Upper lobe of left lung (tissue), 6 donors: ENCODE results near the gene ACTMAP. TPM values are rescaled to one million over a fixed set of nuclear protein-coding genes. Genes with fewer than 3 reads are reported as not detected.

Source experiments
- ATAC-seq, 2 donors: fragments of 200-7000 bp; cut with Tn5 transposase; one replicate each; pipeline ENCODE4 v1.9.1; 2022; ENCODE audit warnings: mild to moderate bottlenecking in 2 of 2, moderate library complexity in 2 of 2; ENCODE audit not compliant: low FRiP score in 2 of 2
- DNase-seq, 2 donors: peaks; one replicate each; pipeline ENCODE4 v3.0.0-alpha.2; 2019 to 2020
- H3K27ac ChIP-seq, 4 donors: fragments of 200-600 bp; sonication (generic); one replicate each; pipeline ENCODE4 v1.5.1; 2016 to 2019
- H3K27me3 ChIP-seq, 4 donors: fragments of 200-600 bp; sonication (generic); one replicate each; pipeline ENCODE4 v1.5.1; 2017 to 2019
- H3K36me3 ChIP-seq, 4 donors: fragments of 200-600 bp; sonication (generic); one replicate each; pipeline ENCODE4 v1.5.1; 2016 to 2019
- H3K4me1 ChIP-seq, 4 donors: fragments of 200-600 bp; sonication (generic); one replicate each; pipeline ENCODE4 v1.5.1; 2018 to 2019
- H3K4me3 ChIP-seq, 4 donors: fragments of 200-600 bp; sonication (generic); one replicate each; pipeline ENCODE4 v1.5.1; 2017 to 2019; ENCODE audit warnings: mild to moderate bottlenecking in 2 of 4, moderate library complexity in 1 of 4
- H3K9me3 ChIP-seq, 4 donors: fragments of 200-600 bp; sonication (generic); one replicate each; pipeline ENCODE4 v1.5.1; 2018 to 2019
- EP300 ChIP-seq, 4 donors: sonication (generic); formaldehyde crosslinking; IDR thresholded peaks; one replicate each; pipeline ENCODE4 v1.5.1; 2017; ENCODE audit warnings: antibody characterized with exemption in 4 of 4, control low read depth in 2 of 4
- POLR2A ChIP-seq, 4 donors: fragments of 450-650 bp; IDR thresholded peaks; one replicate each; pipeline ENCODE4 v1.5.1; 2016 to 2017; ENCODE audit warnings: antibody characterized with exemption in 4 of 4, mild to moderate bottlenecking in 2 of 4
- POLR2AphosphoS5 ChIP-seq, 2 donors: sonication (generic); formaldehyde crosslinking; IDR thresholded peaks; one replicate each; pipeline ENCODE4 v1.5.1; 2017; ENCODE audit warnings: antibody characterized with exemption in 2 of 2
- WGBS, 2 donors: methylation state at CpG; one replicate each; pipeline ENCODE4 v1.1.5; 2017 to 2018; 5-methylcytosine and 5-hydroxymethylcytosine counted together
- total RNA-seq, 6 donors: library from RNA; depleted of rRNA in 4 of 6; stranded (reverse); fragments of >200 nt in 4 of 6; gene quantifications; one replicate each; pipeline versions ENCODE4 v1.1.0 to v1.2.1, GENCODE V29; 2016 to 2021
- TF ChIP-seq, protein P1 (sequence below), 6 experiments: fragments of 450-650 bp in 4 of 6; fragments of 200-600 bp in 2 of 6; sonication (generic) in 2 of 6; IDR thresholded peaks; one replicate each; pipeline ENCODE4 v1.5.1; 2016 to 2019; ENCODE audit warnings: antibody characterized with exemption in 6 of 6
- donor health status: DM: no; HTN: no; CAD: no; lungs with moderate emphysema.
- donor health status: DM: no; HTN: yes; CAD: no; lungs with severe emphysema.

ACTMAP gene
- total RNA-seq, 6 donors from 2014 or later = 16.0 to 28.4 (median 21.5) TPM

DNA sequence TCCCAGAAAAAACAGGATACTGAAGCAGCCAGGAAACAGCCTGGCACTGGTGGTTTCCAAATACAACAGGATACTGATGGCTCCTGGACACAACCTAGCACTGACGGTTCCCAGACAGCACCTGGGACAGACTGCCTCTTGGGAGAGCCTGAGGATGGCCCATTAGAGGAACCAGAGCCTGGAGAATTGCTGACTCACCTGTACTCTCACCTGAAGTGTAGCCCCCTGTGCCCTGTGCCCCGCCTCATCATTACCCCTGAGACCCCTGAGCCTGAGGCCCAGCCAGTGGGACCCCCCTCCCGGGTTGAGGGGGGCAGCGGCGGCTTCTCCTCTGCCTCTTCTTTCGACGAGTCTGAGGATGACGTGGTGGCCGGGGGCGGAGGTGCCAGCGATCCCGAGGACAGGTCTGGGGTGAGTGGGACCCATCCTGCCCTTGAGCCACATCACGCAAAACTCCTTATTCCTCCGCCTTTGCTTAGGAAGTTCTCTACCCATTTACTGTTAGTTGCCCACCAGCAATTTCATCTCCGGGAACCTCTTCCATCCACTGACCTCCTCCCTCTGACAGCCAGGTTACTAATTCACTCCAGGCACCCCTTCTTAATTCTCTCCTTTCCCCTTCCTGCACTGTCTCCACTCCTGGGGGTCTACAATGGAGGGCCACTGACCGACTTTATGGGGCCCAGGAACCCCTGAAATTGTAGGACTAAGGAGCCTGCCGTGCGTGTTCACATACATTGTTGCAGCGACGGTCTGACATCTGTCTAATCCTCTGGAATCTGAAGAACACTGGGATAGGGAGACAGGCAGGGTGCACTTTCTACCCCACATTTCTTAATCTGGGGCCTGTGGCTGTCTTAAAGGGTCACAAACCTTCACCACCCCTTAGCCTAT is 32.1 kb downstream of the ACTMAP start:
- Histone ChIP-seq H3K4me1 (peaks cover 50 to 83% (median 59%) of the 10 kb centered on the region in 4 donors), H3K4me3 (peak overlapping the region; percentile 75 to 90 (median 76)), H3K27me3 (no peaks in the 10 kb centered on the region), H3K36me3 (peaks cover 0 to 14% (median 0%) of the 10 kb centered on the region in 4 donors), H3K9me3 (no peaks in the 10 kb centered on the region), H3K27ac (peak overlapping the region; percentile 98 to 99 (median 98))
- TF ChIP-seq, protein P1, sequence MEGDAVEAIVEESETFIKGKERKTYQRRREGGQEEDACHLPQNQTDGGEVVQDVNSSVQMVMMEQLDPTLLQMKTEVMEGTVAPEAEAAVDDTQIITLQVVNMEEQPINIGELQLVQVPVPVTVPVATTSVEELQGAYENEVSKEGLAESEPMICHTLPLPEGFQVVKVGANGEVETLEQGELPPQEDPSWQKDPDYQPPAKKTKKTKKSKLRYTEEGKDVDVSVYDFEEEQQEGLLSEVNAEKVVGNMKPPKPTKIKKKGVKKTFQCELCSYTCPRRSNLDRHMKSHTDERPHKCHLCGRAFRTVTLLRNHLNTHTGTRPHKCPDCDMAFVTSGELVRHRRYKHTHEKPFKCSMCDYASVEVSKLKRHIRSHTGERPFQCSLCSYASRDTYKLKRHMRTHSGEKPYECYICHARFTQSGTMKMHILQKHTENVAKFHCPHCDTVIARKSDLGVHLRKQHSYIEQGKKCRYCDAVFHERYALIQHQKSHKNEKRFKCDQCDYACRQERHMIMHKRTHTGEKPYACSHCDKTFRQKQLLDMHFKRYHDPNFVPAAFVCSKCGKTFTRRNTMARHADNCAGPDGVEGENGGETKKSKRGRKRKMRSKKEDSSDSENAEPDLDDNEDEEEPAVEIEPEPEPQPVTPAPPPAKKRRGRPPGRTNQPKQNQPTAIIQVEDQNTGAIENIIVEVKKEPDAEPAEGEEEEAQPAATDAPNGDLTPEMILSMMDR (IDR thresholded peaks at IDR 0.05) = no peak
- TF ChIP-seq POLR2A (IDR thresholded peaks at IDR 0.05) (peak in 1 of 4 donors; percentile 12), POLR2AphosphoS5 (IDR thresholded peaks at IDR 0.05) (no peak), EP300 (IDR thresholded peaks at IDR 0.05) (no peak)
- DNase-seq = peak in 1 of 2 donors; percentile 86
- 36 to 47% methylated on average over 12 to 20 of the region's 20 CpGs for WGBS, 2 donors
- no peak for ATAC-seq

DNA sequence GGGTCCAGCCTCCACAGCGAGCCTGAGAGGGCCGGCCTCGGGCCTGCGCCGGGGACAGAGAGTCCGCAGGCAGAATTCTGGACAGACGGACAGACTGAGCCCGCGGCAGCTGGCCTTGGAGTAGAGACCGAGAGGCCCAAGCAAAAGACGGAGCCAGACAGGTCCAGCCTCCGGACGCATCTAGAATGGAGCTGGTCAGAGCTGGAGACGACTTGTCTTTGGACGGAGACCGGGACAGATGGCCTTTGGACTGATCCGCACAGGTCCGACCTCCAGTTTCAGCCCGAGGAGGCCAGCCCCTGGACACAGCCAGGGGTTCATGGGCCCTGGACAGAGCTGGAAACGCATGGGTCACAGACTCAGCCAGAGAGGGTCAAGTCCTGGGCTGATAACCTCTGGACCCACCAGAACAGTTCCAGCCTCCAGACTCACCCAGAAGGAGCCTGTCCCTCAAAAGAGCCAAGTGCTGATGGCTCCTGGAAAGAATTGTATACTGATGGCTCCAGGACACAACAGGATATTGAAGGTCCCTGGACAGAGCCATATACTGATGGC is 32.9 kb downstream of the ACTMAP start:
- WGBS, 2 donors = 1 to 3% methylated on average over 11 to 15 of the region's 20 CpGs
- peaks cover 0 to 14% (median 0%) of the 10 kb centered on the region in 4 donors for H3K36me3 ChIP-seq
- peak overlapping the region; percentile 98 to 99 (median 98) for H3K27ac ChIP-seq
- no peaks in the 10 kb centered on the region for H3K27me3 ChIP-seq
- no peak for TF ChIP-seq POLR2AphosphoS5 (IDR thresholded peaks at IDR 0.05)
- TF ChIP-seq EP300 (IDR thresholded peaks at IDR 0.05) = no peak
- peak in 1 of 4 donors; percentile 74 for TF ChIP-seq POLR2A (IDR thresholded peaks at IDR 0.05)
- TF ChIP-seq, protein P1 (IDR thresholded peaks at IDR 0.05) = peak in 4 of 6 experiments; percentile 3 to 25 (median 6)
- peaks cover 43 to 79% (median 53%) of the 10 kb centered on the region in 4 donors for H3K4me1 ChIP-seq
- peak overlapping the region; percentile 75 to 90 (median 76) for H3K4me3 ChIP-seq
- H3K9me3 ChIP-seq = no peaks in the 10 kb centered on the region
- ATAC-seq (no peak), DNase-seq (peak in 1 of 2 donors; percentile 44)

GRCh38 chr19:40716482-40717324 is 33.6 kb downstream of the ACTMAP start, which contains the start of the genes COQ8B and ITPKC:
TSS of gene COQ8B (minus strand) at chr19:40716886. CDS start at chr19:40714632, 2,254 bp downstream.
TSS of gene ITPKC (plus strand) at chr19:40717112. CDS start at chr19:40717136, 24 bp downstream.
- 0 to 1% methylated on average over 7 to 22 of the region's 76 CpGs for WGBS, 2 donors
- no peaks in the 10 kb centered on the region for H3K27me3 ChIP-seq
- H3K36me3 ChIP-seq = peaks cover 0 to 7% (median 0%) of the 10 kb centered on the region in 4 donors
- H3K4me3 ChIP-seq = peak within 1 kb of the TSS; percentile 75 to 90 (median 76)
- no peaks in the 10 kb centered on the region for H3K9me3 ChIP-seq
- ATAC-seq = peak; percentile 88 to 89
- DNase-seq = peak; percentile 99 to 100
- peak within 1 kb of the TSS; percentile 98 to 99 (median 98) for H3K27ac ChIP-seq
- TF ChIP-seq EP300 (IDR thresholded peaks at IDR 0.05) (peak in 3 of 4 donors; percentile 52 to 95 (median 64)), POLR2A (IDR thresholded peaks at IDR 0.05) (peak in 3 of 4 donors; percentile 84 to 95 (median 85)), POLR2AphosphoS5 (IDR thresholded peaks at IDR 0.05) (peak; percentile 88 to 96)
- TF ChIP-seq, protein P1 (IDR thresholded peaks at IDR 0.05) = peak; percentile 21 to 85 (median 64)
- H3K4me1 ChIP-seq = peaks cover 36 to 72% (median 46%) of the 10 kb centered on the region in 4 donors

DNA sequence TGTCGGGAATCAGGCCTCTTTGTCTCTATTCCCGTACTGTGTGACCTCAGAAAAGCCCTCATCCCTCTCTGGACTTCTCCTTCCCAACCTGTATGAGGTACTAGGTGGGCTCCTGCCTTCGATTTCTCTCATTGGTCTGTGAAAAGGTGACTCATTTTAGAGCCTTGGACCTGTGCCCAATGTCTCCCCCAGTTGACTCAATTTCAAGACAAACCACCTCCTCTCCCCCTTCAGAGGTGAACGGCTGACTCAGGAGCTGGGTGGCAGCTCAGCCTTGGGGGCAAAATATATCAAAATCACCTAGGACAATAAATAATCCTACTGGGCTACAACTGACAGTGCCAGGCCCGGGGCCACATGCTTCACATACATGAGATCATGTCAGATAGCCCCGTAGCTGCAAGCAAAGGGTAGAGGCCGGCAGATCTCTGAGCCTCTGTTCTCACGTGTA is 34.2 kb downstream of the ACTMAP start:
- Histone ChIP-seq H3K4me1 (peaks cover 31 to 65% (median 39%) of the 10 kb centered on the region in 4 donors), H3K27ac (peak overlapping the region; percentile 98 to 99 (median 98)), H3K27me3 (no peaks in the 10 kb centered on the region), H3K9me3 (no peaks in the 10 kb centered on the region), H3K36me3 (peaks cover 0 to 11% (median 5%) of the 10 kb centered on the region in 4 donors), H3K4me3 (peak overlapping the region; percentile 75 to 90 (median 76))
- ATAC-seq (no peak), DNase-seq (no peak)
- WGBS, 2 donors = 8 to 15% methylated on average over 8 of the region's 8 CpGs
- peak in 1 of 4 donors; percentile 6 for TF ChIP-seq POLR2A (IDR thresholded peaks at IDR 0.05)
- TF ChIP-seq EP300 (IDR thresholded peaks at IDR 0.05) = no peak
- TF ChIP-seq, protein P1 (IDR thresholded peaks at IDR 0.05) = no peak
- TF ChIP-seq POLR2AphosphoS5 (IDR thresholded peaks at IDR 0.05) = no peak
